ENCODE data around the gene CYTH2. TPM values are rescaled to one million over a fixed set of nuclear protein-coding genes. Genes with fewer than 3 reads are reported as not detected.

The CYTH2 gene
- total RNA-seq, 1 experiment from 2014 or later = 103 TPM

DNA sequence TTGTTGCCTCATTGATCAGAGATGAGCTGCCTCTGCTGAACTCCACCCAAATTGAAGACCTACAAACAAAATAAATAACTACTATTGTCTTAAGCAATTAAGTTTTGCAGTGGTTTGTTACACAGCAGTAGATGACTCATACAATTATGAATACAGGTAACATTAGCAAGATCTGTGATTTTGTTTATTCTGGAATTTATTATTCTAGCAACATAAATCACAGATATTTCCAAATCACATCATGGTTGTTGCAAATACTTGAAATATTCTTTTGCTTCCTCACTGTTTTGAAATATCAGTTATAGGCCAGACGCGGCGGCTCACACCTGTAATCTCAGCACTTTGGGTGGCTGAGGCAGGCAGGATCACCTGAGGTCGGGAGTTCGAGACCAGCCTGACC, 55.6 kb downstream of the CYTH2 start:
- H3K56ac ChIP-seq (ENCODE audit: insufficient read length, low read depth, low read length) = no peak overlapping the region
- no peak overlapping the region for H4K8ac ChIP-seq (replicated peaks; ENCODE audit: insufficient read length, low read depth, low read length)
- no peak for DNase-seq
- no peak overlapping the region for H3K23ac ChIP-seq (ENCODE audit: insufficient read length, low read depth, low read length)
- H3K9me3 ChIP-seq (ENCODE audit: control insufficient read depth, low read depth, low read length) = no peaks in the 10 kb centered on the region
- WGBS (ENCODE audit: extremely low coverage, insufficient read length, low lambda C conversion rate) = no CpG with 5 or more reads among the region's 5 CpGs
- peaks cover 6 to 7% of the 10 kb centered on the region in 2 experiments; a peak in 3 of 4 replicates for H3K4me1 Mint-ChIP-seq
- no peak overlapping the region for H4K91ac ChIP-seq (ENCODE audit: insufficient read length, low read depth, low read length)
- no peak overlapping the region for H3T11ph ChIP-seq (ENCODE audit: low read length)
- H3K4me3 Mint-ChIP-seq = no peak overlapping the region
- TF ChIP-seq, protein P1, sequence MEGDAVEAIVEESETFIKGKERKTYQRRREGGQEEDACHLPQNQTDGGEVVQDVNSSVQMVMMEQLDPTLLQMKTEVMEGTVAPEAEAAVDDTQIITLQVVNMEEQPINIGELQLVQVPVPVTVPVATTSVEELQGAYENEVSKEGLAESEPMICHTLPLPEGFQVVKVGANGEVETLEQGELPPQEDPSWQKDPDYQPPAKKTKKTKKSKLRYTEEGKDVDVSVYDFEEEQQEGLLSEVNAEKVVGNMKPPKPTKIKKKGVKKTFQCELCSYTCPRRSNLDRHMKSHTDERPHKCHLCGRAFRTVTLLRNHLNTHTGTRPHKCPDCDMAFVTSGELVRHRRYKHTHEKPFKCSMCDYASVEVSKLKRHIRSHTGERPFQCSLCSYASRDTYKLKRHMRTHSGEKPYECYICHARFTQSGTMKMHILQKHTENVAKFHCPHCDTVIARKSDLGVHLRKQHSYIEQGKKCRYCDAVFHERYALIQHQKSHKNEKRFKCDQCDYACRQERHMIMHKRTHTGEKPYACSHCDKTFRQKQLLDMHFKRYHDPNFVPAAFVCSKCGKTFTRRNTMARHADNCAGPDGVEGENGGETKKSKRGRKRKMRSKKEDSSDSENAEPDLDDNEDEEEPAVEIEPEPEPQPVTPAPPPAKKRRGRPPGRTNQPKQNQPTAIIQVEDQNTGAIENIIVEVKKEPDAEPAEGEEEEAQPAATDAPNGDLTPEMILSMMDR (conservative IDR thresholded peaks at IDR 0.05) = no peak
- peaks cover 18 to 30% (median 20%) of the 10 kb centered on the region in 3 experiments for H3K36me3 Mint-ChIP-seq (ENCODE audit: insufficient read depth in 1 of 3, low read depth in 3 of 3)
- H4K20me1 ChIP-seq (ENCODE audit: control insufficient read depth, insufficient read depth, insufficient read length) = no peaks in the 10 kb centered on the region
- H2BK20ac ChIP-seq (ENCODE audit: low read depth, low read length, poor library complexity, severe bottlenecking) = no peak overlapping the region
- no peak overlapping the region for H2BK15ac ChIP-seq (ENCODE audit: low read depth, low read length)
- no peak overlapping the region for H3K14ac ChIP-seq (ENCODE audit: insufficient read depth, low read length)
- no peak overlapping the region for H3K18ac ChIP-seq (ENCODE audit: insufficient read length, low read depth, low read length)
- peaks cover 1% of the 10 kb centered on the region for H3K27me3 Mint-ChIP-seq (ENCODE audit: low read depth)
- peaks cover 37 to 42% of the 10 kb centered on the region in 2 experiments for H3K9me3 Mint-ChIP-seq
- H3K27ac Mint-ChIP-seq = no peak overlapping the region
- no peak overlapping the region for H3K27ac ChIP-seq (ENCODE audit: insufficient read length, low read depth, low read length)
- H2BK120ac ChIP-seq (ENCODE audit: low read depth, low read length, poor library complexity, severe bottlenecking) = no peak overlapping the region
- H3K4me2 ChIP-seq (ENCODE audit: insufficient read depth, insufficient read length, low read length) = no peak overlapping the region
- no peaks in the 10 kb centered on the region for H3K27me3 ChIP-seq (ENCODE audit: insufficient read depth, low read length)
- H3K79me2 ChIP-seq (ENCODE audit: insufficient read depth, low read length) = no peaks in the 10 kb centered on the region
- H3K79me1 ChIP-seq (ENCODE audit: insufficient read depth, low read depth, low read length, poor library complexity, severe bottlenecking) = no peaks in the 10 kb centered on the region
- no peak overlapping the region for H2BK5ac ChIP-seq (ENCODE audit: insufficient read length, low read length)
- H2AK5ac ChIP-seq (ENCODE audit: insufficient read length, low read length) = no peak overlapping the region
- H2BK12ac ChIP-seq (ENCODE audit: insufficient read length, low read depth, low read length) = no peak overlapping the region
- H2AFZ ChIP-seq (ENCODE audit: low read length) = no peak overlapping the region
- no peak overlapping the region for H3K9ac ChIP-seq (ENCODE audit: extremely low read depth, insufficient read length, low read length)
- H3K23me2 ChIP-seq (ENCODE audit: insufficient read length, low read depth, low read length, poor library complexity, severe bottlenecking) = no peaks in the 10 kb centered on the region
- H3K4me1 ChIP-seq (ENCODE audit: insufficient read depth, low read length) = no peaks in the 10 kb centered on the region; the same call in 1 of the 2 replicates
- H3K4ac ChIP-seq (ENCODE audit: low read depth, low read length) = no peak overlapping the region
- no peak overlapping the region for H4K5ac ChIP-seq (ENCODE audit: insufficient read length, low read depth, low read length)
